Endometrial microvascular endothelial cells (primary cell): ENCODE results near the gene ADCY5. TPM values are rescaled to one million over a fixed set of nuclear protein-coding genes. Genes with fewer than 3 reads are reported as not detected.

Experiments
- in situ Hi-C: cut with HindIII; loops from 2 replicates; pipeline ENCODE4 v1.10.0; 2017; ENCODE audit warnings: low sequenced_read_pairs, low pct_unique_long_range_greater_than_20kb; ENCODE audit errors: inconsistent ontology term
- total RNA-seq: library from RNA; depleted of rRNA; stranded (reverse); fragments of >200 nt; gene quantifications from one replicate; pipeline ENCODE4 v1.2.3, GENCODE V29; 2015; ENCODE audit errors: inconsistent ontology term

The ADCY5 gene
- total RNA-seq, 1 donor from 2014 or later, result not detected

DNA sequence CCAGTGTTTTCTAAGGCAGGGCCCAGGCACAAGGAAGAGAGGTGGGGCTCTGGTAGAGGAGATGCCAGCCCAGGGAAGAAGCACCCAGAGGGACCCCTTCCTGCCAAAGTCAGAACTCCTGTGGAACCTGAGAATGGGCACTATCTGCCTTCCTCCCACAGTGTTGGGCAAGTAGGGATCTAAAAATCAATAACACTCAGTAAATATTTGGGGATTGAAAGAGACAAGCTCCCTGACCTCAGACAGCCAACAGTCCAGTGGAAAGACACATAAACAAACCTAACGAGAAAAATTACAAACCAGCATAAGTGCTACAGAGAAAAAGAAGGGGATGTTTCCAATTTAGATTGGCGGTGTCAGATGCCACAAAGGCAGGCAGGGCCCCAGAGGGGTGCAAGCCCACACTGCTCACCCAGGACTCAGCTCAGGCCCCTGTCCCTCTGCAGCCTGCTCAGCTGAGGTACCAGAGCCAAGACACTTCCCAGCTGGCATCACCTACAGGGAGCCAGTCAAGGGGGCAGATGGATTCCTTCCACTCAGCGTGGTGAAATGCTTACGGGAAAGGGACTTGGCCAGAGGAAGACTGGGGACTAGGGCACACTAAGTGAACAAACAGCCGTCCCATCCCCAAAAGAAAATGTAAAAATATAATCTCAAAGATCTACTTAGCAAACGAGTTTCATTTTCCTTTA, 15.9 kb downstream of the ADCY5 start:
- in situ Hi-C loops, result no loop called here

DNA sequence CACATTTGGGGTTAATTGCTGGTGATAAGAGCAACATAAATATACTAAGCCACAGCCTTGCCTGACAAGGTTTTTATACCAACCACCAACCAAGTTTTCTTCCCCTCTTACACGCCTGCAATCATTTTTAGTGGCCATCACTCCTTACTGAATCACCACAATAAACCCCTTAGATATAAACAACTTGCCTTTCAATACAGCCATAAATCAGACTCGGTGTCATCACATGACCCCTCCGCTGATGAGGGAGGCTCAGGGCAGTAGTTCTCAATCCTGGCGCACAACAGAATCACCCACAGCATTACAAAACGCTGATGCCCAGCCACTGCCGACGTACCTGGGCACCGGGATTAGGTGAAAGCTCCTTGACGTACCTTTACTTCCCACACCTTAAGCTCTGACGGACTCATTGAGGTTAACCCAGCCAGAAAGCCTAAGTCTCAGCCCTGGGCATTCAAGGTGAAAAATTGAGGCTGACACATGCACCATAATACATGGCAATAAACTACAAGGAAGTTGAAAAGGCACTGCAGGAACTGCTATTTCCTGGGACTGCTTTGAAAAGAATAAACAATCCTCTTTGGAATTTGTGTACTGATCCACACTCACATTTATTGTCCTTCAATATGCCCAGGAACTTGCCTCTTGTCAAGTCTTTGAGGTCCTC, 17.1 kb downstream of the ADCY5 start:
- in situ Hi-C loops, result no loop called here

GRCh38 chr3:123431007-123431657, 17.8 kb downstream of the ADCY5 start:
- in situ Hi-C loops, result no loop called here

GRCh38 chr3:123430266-123430665, 18.6 kb downstream of the ADCY5 start:
- in situ Hi-C loops, result no loop called here

DNA sequence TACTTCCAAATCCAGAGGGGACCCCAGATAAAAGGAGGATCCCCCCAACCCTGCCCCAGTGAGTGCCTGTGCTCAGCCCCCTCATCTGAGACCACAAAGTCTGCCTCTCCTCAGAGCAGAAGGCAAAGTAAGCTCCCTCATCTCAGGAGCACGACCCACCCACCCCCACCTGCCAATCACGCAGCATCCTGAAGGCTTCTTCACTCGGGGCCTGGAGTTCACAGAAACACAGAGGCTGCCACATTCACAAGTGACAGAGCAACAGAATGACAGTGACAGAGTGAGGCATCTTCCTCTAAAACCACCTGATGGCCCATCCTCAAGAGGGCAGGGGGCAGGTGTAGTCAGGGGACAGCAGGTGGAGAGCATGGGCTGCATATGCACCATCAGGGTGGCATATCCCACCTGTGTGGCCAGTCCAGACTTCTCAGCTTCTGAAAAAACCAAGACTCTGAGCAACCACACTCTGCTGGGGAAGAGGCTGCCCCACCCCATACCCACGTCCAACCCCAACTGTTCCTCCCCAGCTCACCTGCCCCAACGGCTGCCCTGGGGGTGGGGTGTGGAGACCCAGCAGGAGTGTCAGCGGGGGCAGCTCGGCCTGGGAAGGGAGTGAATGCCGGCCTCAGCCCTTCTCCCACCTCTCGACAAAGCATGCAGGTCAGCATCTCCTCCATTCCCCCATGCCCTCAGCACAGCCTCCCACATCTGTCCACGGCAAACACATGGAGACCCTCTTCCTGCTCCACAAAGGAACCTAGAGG, 19.3 kb downstream of the ADCY5 start:
- in situ Hi-C loops, result no loop called here

- in situ Hi-C loops, result no loop called here
These were observed 23.7 kb downstream of the ADCY5 start for GRCh38 chr3:123424999-123425712.

- in situ Hi-C loops, result no loop called here
These were observed 24.4 kb downstream of the ADCY5 start for GRCh38 chr3:123424321-123424998.

- in situ Hi-C loops, result no loop called here
These were observed 25.1 kb downstream of the ADCY5 start for GRCh38 chr3:123423806-123424205.

DNA sequence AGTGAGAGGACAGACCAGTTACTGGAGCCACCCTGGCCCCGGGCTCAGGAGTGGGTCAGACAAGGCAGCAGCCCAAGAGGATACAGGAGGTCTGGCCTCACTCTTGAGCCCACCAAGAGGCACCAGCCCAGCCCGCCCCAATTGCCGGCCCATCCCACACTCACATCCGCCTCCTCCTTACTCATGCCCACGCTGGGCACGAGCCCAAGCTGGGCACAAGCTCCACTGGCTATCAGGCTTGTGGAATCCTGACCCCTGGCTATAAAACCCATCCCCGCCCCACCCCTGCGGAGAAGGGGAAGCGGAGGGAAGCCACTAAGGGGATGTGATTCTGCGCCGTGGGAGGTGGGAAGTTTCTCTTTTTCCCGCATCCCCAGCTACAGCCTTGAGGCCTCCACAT, 25.9 kb downstream of the ADCY5 start:
- in situ Hi-C loops, result no loop called here

DNA sequence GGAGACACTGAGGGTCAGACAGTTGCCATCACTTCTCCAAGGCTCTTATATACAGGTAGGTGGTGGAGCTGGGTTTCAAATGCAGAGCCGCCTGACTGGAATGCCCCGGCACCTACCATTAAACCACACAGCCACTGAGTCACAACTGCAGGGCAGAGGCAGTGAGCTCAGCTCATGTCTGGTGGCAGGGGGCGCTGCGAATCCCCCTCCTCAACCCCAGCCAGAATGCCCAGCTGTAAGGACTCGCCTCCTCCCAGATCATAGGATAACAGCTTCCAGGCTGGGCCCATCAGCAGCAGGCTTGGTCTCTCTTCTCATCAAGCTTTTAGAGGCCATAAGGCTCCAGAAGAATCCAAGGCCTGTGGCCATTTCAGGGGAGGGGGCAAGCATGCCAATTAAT, 26.4 kb downstream of the ADCY5 start:
- in situ Hi-C loops, result no loop called here

DNA sequence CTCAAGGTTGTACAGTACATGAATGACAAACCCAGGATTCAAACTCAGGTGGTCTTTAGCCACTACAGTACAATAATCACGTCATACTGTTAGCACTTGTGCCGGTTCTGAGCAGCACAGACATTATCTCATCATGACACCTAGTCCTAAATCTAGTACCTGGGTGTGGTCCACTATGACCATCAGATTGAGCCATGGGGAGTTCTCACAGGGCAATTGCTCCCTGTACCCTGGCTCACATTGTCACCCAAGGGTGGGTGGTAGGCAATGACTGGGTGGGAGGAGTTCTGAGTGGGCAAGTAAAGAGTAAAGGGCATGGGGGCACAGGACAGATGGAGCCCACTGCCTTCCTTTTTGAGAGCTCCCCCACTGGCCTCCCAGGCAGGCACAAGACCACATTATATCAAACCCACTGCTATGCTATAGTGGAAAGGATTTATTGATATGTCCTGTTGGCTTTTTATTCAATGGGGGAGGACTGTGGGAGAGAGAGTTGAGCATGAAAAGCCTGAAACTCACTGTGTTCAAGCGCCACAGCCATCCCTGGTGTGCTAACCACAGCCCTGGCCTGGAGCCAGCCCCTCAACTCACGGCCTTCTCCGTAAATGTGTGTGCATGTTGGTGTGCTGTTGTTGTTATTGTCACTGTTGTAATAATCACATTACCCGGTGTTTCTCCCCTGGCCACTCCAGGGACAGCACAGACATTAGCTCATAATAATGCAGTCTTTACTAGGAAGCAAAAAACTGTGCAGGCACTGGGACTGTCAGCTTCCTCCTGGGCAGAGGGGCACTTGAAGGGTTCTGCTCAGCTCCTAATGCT, 27.3 kb downstream of the ADCY5 start:
- in situ Hi-C loops, result no loop called here

GRCh38 chr3:123420416-123420968, 28.4 kb downstream of the ADCY5 start:
- in situ Hi-C loops, result no loop called here

GRCh38 chr3:123419850-123420297, 29.0 kb downstream of the ADCY5 start:
- in situ Hi-C loops, result no loop called here

DNA sequence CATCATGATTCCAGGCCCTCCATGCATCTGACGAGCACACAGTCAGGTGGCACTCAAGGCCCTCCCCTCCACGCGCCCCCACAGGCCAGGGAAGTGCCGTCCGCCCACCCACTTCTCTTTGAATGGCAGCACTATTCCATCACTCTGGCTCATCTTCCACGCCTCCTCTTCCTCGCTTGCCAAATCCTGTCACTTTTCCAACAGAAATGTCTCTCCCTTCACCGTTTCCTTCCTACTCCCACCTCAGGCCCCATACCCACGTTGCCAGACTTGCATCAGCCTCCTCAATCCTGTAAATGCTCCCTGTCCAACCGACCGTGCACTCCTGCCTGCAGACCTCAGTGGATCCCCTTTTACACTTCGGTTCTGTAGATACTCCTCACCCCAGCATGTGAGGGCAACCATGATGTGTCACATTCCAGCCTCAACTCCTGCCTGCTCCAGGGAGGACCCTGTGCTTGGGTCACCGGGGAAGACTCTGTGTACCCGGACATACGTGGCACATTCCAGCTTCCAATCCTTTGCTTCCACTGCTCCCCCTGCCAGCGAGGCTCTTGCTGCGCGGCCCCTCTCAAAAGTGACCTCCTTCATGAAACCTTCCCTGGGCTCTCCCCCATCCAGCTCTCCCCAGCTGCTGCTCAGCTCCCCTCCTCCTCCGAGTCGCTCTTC, 29.6 kb downstream of the ADCY5 start:
- in situ Hi-C loops, result no loop called here

DNA sequence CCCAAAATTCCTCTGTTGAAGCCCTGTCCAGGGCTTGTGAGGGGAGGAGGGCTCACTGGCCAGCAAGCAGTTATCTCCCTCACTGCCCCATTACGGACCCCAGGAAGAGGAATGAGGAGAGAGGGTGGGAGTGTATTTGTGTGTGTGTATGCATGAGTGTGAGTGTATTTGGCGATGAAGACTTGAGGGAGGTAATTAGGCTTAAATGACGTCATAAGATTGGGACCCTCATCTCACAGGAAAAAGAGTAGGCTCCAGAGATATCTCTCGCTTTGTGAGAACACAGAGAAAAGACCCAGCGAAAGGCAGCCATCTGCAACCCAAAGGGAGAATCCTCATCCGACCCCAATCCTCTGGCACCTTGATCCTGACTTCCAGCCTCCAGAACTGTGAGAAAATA, 32.2 kb downstream of the ADCY5 start:
- in situ Hi-C loops, result no loop called here

- in situ Hi-C loops, result no loop called here
These were observed 32.7 kb downstream of the ADCY5 start for GRCh38 chr3:123416173-123416572.
